GM04504 (cell line): Measurements from ENCODE around the gene KRT36.

Experiments used
- DNase-seq: peaks from one replicate; pipeline ENCODE4 v3.0.0-alpha.2; 2012; ENCODE audit warnings: low read depth

The KRT36 gene

DNA sequence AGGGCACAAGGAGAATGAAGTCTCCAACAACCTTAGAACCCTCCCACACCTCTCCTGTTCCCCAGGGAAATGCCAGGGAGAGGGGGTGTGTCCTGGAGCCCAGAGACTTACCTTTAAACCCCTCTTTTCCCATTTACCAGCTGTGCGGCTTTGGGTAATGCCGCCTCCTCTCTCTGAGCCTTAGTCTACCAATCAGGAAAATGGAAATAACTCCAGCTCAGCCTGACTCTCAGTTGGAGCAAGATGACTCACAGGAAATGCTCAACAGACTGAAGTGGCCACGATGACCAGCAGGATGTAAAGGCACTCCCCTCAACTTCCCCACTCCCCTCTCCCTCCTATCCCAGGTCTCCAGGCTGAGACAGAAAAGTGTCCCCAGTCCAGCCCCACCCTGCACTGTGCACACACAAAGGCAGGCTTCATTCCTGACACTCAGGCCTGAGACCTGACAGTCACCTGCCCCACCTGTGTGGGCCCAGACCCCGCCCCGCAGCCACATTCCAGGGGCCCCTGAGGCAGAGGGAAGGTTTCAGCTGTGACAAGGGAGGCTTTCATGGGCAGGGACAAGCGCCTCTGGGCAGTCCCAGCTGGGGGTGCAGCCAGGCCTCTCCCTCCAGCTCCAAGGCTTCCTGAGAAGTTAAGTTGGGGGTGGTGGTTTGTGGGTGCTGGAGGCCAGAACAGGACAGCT is 32.0 kb upstream of the KRT36 start:
- peak; percentile 34 for DNase-seq

DNA sequence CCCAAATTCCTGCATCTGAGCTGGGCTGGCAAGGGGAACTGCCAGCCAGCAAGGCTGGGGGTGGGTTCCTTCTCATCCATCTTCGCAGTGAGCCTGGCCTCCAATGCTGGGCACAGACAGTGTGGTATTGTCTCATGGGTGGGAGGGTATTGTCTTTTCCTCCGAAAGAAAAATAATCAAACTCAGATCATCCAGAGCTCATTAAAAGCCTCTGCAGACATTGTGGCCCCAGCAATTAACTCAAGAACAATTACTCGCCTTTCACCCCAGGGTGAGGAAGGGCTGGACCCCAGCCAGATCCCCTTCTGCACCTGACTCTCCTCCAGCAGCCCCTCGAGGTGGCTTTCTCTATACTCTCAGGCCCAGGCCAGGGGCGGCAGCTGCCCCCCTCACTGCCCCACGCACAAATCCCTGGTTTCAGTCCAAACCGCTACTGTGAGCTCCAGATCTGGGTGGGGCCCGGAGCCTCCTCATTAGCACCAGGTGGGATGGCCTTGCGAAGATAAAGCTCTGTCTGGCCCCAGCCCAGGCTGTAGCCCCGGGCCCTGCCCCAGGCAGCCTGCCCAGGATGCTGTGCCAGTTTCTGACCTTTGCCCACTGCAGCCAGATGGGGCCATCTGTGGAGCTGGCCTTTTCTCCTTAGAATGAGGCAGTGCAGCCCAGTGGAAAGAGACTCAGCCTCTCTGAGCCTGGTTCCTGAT is 31.3 kb upstream of the KRT36 start:
- no peak for DNase-seq

- DNase-seq = no peak
Observed at GRCh38 chr17:41519501-41520224, 30.0 kb upstream of the KRT36 start.

DNA sequence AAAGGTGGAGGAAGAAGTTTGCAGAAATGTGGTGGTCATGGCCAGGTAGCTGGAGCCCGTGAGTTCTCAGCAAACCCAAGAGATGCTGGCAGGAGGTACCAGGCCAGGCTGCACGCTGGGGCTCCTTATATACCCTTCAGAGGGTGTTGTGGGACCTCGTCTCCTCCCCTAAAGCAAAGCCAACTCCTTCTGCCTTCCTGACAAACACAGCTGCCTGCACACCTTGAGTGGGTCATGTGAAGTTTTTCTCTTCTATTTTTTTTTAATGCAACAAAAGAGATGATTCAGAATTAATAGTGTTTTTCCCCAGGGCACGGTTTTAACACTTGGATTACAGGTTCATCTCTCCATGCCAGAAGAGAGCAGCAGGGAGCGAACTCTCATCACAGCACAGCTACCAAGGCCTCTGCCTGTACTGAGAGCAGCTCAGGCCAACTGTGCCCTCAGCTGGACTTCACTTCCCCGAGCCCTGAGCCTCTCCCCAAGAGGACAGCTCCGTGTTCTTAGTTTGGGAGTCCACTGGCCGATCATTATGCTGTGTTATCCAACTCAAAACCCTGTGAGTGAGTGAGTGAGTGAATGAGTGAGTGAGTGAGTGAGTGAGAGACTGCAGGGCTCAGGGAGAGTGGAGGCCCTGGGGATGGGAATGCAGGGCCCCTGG is 29.2 kb upstream of the KRT36 start, which contains the start of gene KRT15:
TSS of gene KRT15 (minus strand) at position 102 of the 661 bp plus-strand sequence. CDS start at position 39, 63 bp downstream.
- no peak for DNase-seq

GRCh38 chr17:41518031-41518430 is 28.3 kb upstream of the KRT36 start:
- no peak for DNase-seq

GRCh38 chr17:41516830-41517283 is 27.1 kb upstream of the KRT36 start:
- DNase-seq = no peak

- DNase-seq = no peak
Observed at GRCh38 chr17:41516147-41516829, 26.6 kb upstream of the KRT36 start.

- no peak for DNase-seq
Observed at GRCh38 chr17:41513168-41513547, 23.4 kb upstream of the KRT36 start.

DNA sequence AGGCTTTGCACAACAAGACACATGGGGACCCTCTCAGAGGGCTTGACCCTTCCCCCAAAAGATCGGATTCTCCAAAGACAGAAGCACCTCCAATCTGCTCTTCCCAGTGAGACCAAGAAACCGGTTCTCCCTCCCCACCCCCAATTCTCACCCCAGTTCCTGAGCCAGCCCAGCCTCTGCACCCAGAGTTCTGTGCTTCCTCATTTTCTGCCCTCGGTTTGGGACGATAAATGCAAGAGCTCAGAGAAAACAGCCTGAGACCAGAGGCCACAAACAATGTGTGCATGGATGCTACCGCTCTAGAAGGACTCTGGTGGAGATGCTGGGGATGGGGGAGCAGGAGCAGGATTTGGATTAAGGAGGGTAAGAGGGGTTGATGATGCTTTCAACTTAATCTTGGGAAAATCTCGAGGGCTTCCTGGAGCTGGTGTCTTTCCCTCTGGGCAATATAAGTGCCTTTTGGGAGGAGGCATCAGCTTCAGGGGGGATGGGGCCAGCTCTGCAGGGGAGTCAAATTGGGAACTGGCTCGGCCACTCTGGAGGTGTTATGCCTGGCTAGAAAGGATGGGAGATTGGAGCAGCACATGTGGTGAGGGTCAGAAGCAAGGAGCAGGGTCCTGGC is 22.9 kb upstream of the KRT36 start:
- no peak for DNase-seq

DNA sequence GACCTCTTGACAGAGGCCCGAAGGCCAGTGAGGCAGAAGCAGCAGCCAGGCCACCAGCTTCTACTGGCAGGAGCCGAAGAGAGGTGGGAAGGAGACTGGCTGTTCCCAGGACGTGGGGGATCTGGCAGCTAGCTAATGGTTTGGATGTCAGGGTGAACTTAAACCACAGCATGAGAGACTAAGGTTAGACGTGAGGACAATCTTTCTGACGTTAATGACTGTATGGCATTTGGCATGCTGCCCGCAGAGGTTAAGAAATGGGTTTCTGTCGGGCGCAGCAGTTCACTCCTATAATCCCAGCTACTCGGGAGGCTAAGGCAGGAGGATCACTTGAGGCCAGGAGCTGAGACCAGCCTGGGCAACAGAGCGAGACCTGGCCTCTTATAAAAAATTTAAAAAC is 22.0 kb upstream of the KRT36 start:
- DNase-seq = no peak

DNA sequence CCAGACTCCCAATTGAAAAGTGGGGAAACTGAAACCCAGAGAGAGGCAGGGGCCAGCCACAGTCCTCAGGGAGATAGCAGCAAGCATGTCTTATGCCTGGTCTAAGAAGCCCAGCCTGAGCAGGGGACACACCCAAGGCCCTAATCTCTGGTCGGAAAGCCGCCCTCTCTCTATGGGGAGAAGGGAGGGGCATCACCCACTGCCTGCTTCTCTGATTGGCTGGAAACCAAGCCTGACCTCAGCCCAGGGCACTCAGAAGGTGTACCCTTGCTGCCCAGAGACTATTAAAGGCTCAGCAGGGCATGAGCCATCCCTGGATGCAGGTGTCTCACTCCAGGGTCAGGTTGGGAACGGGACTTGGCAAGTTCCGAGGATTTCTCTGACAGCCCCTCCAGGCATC is 21.4 kb upstream of the KRT36 start:
- DNase-seq = no peak

DNA sequence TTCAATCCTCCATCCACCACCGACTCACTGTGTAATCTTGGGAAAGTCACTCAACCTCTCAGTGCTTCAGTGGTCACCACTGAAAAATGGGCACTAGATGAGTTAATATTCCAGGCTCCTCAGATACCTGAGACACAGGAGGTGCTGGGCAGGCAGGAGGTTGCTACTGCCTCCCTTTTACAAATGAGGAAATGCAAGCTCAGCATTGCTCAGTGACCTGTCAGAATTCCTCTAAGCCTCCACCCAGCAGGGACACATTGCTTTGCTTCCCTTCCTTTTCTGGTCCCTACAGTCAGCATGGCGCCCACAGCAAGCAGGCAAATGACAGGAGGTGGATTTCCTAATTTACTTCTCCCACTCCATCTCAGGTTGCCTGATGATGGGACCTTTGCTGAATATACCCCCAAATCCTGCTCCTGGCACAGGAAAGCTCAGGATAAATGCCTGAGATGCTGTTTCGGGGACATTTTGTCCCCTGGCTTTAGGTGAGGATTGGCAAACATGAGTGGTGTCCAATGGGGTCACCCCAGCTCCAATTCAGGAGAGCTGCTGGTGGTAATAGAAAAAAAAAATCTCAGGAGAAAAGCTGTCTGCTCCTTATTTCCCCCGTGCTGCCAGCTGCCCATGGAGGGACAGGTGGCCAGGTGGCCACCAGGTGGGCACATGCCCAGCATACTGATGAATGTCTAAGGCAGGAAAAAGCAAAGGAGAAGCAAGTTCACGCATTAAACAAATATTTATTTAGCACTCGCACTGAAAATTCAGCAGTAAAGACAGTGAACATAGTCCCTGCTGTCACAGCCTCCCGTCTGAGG is 20.7 kb upstream of the KRT36 start:
- no peak for DNase-seq

DNA sequence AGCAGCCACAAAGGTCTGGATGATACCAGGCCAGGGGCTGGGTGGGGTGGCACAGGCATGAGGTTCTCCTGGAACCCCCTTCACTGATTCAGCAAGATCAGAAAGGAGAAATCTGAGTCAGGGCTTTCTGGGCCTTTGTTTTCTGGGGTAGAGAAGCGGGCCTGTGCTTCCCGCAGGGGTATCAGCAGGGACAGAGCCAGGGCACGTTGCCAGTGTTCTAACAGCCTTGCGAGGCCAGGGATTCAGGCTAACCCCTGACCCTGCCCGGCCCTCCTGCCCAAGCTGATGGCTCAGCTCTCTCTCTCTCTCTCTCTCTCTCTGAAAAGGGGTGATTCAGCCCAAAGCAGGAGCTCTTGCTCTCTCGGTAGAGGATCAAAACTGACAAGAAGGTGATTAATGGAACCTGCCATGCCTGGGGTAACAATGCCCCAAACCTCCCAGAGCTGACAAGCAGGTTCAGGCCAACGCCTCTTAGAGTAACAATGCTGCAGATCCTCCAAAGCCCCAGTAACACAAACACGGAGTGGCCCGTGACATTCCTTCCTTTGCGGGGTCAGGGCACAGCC is 17.7 kb upstream of the KRT36 start:
- no peak for DNase-seq

GRCh38 chr17:41505809-41506767 is 16.4 kb upstream of the KRT36 start:
- DNase-seq = no peak

GRCh38 chr17:41505007-41505808 is 15.5 kb upstream of the KRT36 start, which contains the start of gene KRT13:
KRT13 (minus strand) TSS chr17:41505612; CDS start chr17:41505550, 62 bp downstream.
- no peak for DNase-seq

DNA sequence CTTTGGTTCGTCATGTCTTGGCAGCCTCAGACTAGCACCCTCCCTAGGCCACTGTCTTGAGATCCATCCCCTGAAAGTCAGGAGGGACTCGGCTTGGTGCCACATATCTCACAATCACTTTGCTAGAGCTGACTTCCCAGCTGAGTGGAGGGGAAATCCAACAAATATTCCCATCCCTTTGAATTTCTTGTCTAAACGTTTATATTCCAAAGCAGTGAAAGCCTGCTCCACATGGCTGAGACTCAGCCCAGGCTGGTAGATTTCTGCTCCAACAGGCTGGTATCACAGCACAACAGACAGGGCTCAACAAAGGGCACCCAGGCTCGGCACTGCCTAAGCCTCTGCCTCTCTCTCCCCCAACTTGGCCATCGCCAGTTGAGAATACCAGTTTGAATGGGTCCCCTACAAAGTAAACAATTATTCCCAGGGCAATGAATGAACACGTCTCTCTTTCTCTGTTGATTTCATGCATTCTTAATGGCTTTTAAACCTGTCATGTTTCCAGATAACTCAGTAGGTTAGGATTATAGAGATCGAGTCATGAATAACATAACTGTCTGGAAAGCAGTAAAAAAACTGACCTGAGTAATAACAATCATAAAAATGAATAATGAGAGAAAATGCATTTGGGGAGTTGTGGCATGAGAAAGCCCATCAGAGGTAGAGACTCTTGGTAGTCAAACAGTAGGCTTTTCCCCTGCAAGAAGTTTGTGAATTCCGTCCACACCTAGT is 14.7 kb upstream of the KRT36 start:
- peak; percentile 48 for DNase-seq

GRCh38 chr17:41503202-41503601 is 13.5 kb upstream of the KRT36 start:
- DNase-seq = no peak
